HCT116 (cell line): Measurements from ENCODE around the gene NR2C2. TPM values are rescaled to one million over a fixed set of nuclear protein-coding genes. Genes with fewer than 3 reads are reported as not detected.

Experiments used
- ATAC-seq: fragments of 200-7000 bp; cut with Tn5 transposase; 2 replicates; pipeline ENCODE4 v1.9.1; 2020; ENCODE audit warnings: mild to moderate bottlenecking, moderate library complexity
- BruUV-seq: library from RNA; stranded (reverse); fragments of 400-500 nt; replicated peaks from 2 replicates; lab custom pipeline; 2021; lab: Mats Ljungman, UMichigan
- CTCF ChIA-PET: fragments of 300-600 bp; sonication (Branson Sonifier 250); formaldehyde crosslinking; loops from one replicate; lab custom pipeline; 2021; ENCODE audit warnings: antibody characterized with exemption; lab: Charles Lee
- POLR2A ChIA-PET: fragments of 300-600, 350-600 bp; sonication (Branson Sonifier 250); formaldehyde crosslinking; loops from one replicate; lab custom pipeline; 2021; ENCODE audit warnings: antibody characterized with exemption; lab: Charles Lee
- RAD21 ChIA-PET, 2 experiments: fragments of 300-600 bp; sonication (Branson Sonifier 250); formaldehyde crosslinking; loops; one replicate each; lab custom pipeline; 2023; ENCODE audit warnings: low total read pairs in 2 of 2; ENCODE audit not compliant: uncharacterized antibody in 2 of 2, unreplicated experiment in 2 of 2, low non-redundant PET in 1 of 2; lab: Charles Lee
- DNase-seq: peaks from one replicate; pipeline ENCODE4 v3.0.0-alpha.2; 2010; ENCODE audit warnings: low read depth, low spot score
- H2AFZ ChIP-seq: fragments of 200-600 bp; shearing (Covaris generic), sonication (generic); 2 replicates; pipeline ENCODE4 v1.6.1; 2017; ENCODE audit warnings: low read depth, mixed run types, mixed read lengths, antibody characterized with exemption, low read length; ENCODE audit not compliant: poor library complexity, severe bottlenecking
- H3K27ac ChIP-seq: 2 replicates; pipeline ENCODE4 v1.5.1; 2012; ENCODE audit warnings: low read depth, low read length
- H3K27me3 ChIP-seq: fragments of 200-600 bp; sonication (generic); 2 replicates; pipeline ENCODE4 v1.6.1; 2016; ENCODE audit warnings: mixed run types, low read length, mixed read lengths; ENCODE audit not compliant: insufficient read depth
- H3K36me3 ChIP-seq, 2 experiments: fragments of 200-500 bp in 1 of 2; fragments of 200-600 bp in 1 of 2; sonication (Bioruptor generic) in 1 of 2; sonication (generic) in 1 of 2; 2 replicates each; pipeline versions ENCODE4 v1.5.1 to v1.6.1; 2014 to 2016; ENCODE audit warnings: low read length in 2 of 2, inconsistent platforms in 1 of 2, mixed read lengths in 1 of 2, mixed run types in 1 of 2; ENCODE audit not compliant: insufficient read depth in 2 of 2, control insufficient read depth in 1 of 2
- H3K4me1 ChIP-seq, 2 experiments: fragments of 200-600 bp in 1 of 2; sonication (generic) in 1 of 2; 2 replicates each; pipeline versions ENCODE4 v1.5.1 to v1.6.1; 2012 to 2017; ENCODE audit warnings: low read length in 2 of 2, inconsistent platforms in 1 of 2, mild to moderate bottlenecking in 1 of 2, mixed read lengths in 1 of 2, mixed run types in 1 of 2, moderate library complexity in 1 of 2; ENCODE audit not compliant: insufficient read depth in 2 of 2, control insufficient read depth in 1 of 2
- H3K4me2 ChIP-seq: fragments of 200-600 bp; sonication (generic); 2 replicates; pipeline ENCODE4 v1.6.1; 2017; ENCODE audit warnings: mixed run types, low read length, mixed read lengths
- H3K4me3 ChIP-seq, 2 experiments: fragments of 200-600 bp in 1 of 2; sonication (generic) in 1 of 2; replicated peaks in 1 of 2; 2 replicates each; pipeline ENCODE4 v1.5.1; 2011 to 2016; ENCODE audit warnings: low read length in 2 of 2, control low read depth in 1 of 2, low read depth in 1 of 2, mild to moderate bottlenecking in 1 of 2, mixed read lengths in 1 of 2, mixed run types in 1 of 2
- H3K79me2 ChIP-seq: fragments of 200-600 bp; sonication (generic); 2 replicates; pipeline ENCODE4 v1.6.1; 2017; ENCODE audit warnings: mild to moderate bottlenecking, mixed run types, low read length, moderate library complexity, mixed read lengths; ENCODE audit not compliant: insufficient read depth
- H3K9ac ChIP-seq: fragments of 200-600 bp; sonication (generic); 2 replicates; pipeline ENCODE4 v1.6.1; 2016; ENCODE audit warnings: low read length, mixed read lengths
- H3K9me2 ChIP-seq: fragments of 200-600 bp; sonication (generic), shearing (Covaris generic); 2 replicates; pipeline ENCODE4 v1.6.1; 2017; ENCODE audit warnings: mixed run types, mild to moderate bottlenecking, moderate library complexity; ENCODE audit not compliant: insufficient read depth
- H3K9me3 ChIP-seq, 2 experiments: fragments of 200-500 bp in 1 of 2; fragments of 200-600 bp in 1 of 2; sonication (Bioruptor generic) in 1 of 2; sonication (generic) in 1 of 2; 2 replicates each; pipeline ENCODE4 v1.6.1; 2014 to 2017; ENCODE audit warnings: low read length in 2 of 2, mixed read lengths in 2 of 2, inconsistent platforms in 1 of 2, low read depth in 1 of 2, mild to moderate bottlenecking in 1 of 2, mixed run types in 1 of 2, moderate library complexity in 1 of 2; ENCODE audit not compliant: control insufficient read depth in 1 of 2, insufficient read depth in 1 of 2
- H4K20me1 ChIP-seq: fragments of 200-600 bp; sonication (generic), shearing (Covaris generic); 2 replicates; pipeline ENCODE4 v1.6.1; 2017; ENCODE audit warnings: mixed run types, mild to moderate bottlenecking, moderate library complexity; ENCODE audit not compliant: insufficient read depth
- CBX3 ChIP-seq: IDR thresholded peaks from 2 replicates; pipeline ENCODE4 v1.6.1; 2012; ENCODE audit warnings: low read depth
- CEBPB ChIP-seq: IDR thresholded peaks from 2 replicates; pipeline ENCODE4 v1.6.1; 2012; ENCODE audit warnings: low read depth
- EGR1 ChIP-seq: IDR thresholded peaks from 2 replicates; pipeline ENCODE4 v1.6.1; 2012; ENCODE audit warnings: low read depth
- EZH2 ChIP-seq: fragments of 200-600 bp; sonication (generic); IDR thresholded peaks from 2 replicates; pipeline ENCODE4 v1.6.1; 2017; ENCODE audit warnings: antibody characterized with exemption, mixed run types
- EZH2phosphoT487 ChIP-seq: fragments of 200-600 bp; IDR thresholded peaks from 2 replicates; pipeline ENCODE4 v1.6.1; 2018; ENCODE audit warnings: antibody characterized with exemption, borderline replicate concordance
- FOSL1 ChIP-seq: IDR thresholded peaks from 2 replicates; pipeline ENCODE4 v1.6.1; 2012; ENCODE audit warnings: low read depth
- JUND ChIP-seq: IDR thresholded peaks from 2 replicates; pipeline ENCODE4 v1.6.1; 2012
- POLR2A ChIP-seq: IDR thresholded peaks from 2 replicates; pipeline ENCODE4 v1.7.0; 2011; ENCODE audit warnings: borderline replicate concordance; ENCODE audit not compliant: insufficient read depth, insufficient read length; ENCODE audit errors: extremely low read depth
- POLR2AphosphoS5 ChIP-seq: IDR thresholded peaks from 2 replicates; pipeline ENCODE4 v1.6.1; 2011; ENCODE audit warnings: mild to moderate bottlenecking, low read depth, low read length, moderate library complexity
- RAD21 ChIP-seq: IDR thresholded peaks from 2 replicates; pipeline ENCODE4 v1.6.1; 2012; ENCODE audit warnings: low read depth, mild to moderate bottlenecking
- SIN3A ChIP-seq: IDR thresholded peaks from 2 replicates; pipeline ENCODE4 v1.6.1; 2012; ENCODE audit warnings: low read depth
- SP1 ChIP-seq: IDR thresholded peaks from 2 replicates; pipeline ENCODE4 v1.6.1; 2012; ENCODE audit warnings: low read depth
- SRF ChIP-seq: IDR thresholded peaks from 2 replicates; pipeline ENCODE4 v1.6.1; 2012; ENCODE audit warnings: low read depth
- TCF7L2 ChIP-seq: IDR thresholded peaks from 2 replicates; pipeline ENCODE4 v1.7.0; 2011; ENCODE audit warnings: borderline replicate concordance, inconsistent platforms; ENCODE audit not compliant: insufficient read depth, insufficient read length; ENCODE audit errors: extremely low read depth
- YY1 ChIP-seq: IDR thresholded peaks from 2 replicates; pipeline ENCODE4 v1.6.1; 2011; ENCODE audit warnings: low read length, low read depth, moderate library complexity, mild to moderate bottlenecking; ENCODE audit not compliant: insufficient replicate concordance; ENCODE audit errors: extremely low read depth
- ZFX ChIP-seq: fragments of 450-650 bp; IDR thresholded peaks from 2 replicates; pipeline ENCODE4 v1.6.1; 2017
- ZNF274 ChIP-seq: fragments of 200-500 bp; sonication (Bioruptor generic); IDR thresholded peaks from 2 replicates; pipeline ENCODE4 v1.6.1; 2014; ENCODE audit warnings: mild to moderate bottlenecking, low read depth, low read length, inconsistent platforms
- intact Hi-C: fragments of 100-400 bp; cut with micrococcal nuclease; formaldehyde crosslinking; loops from 2 replicates; pipeline ENCODE4 v1.10.0; 2022
- total RNA-seq: library from RNA; stranded (reverse); gene quantifications from one replicate; pipeline ENCODE4 v1.2.1, GENCODE V29; 2021; ENCODE audit not compliant: unreplicated experiment
- TF ChIP-seq, protein P1 (sequence below): IDR thresholded peaks from 2 replicates; pipeline ENCODE4 v1.6.1; 2012
- TF ChIP-seq, protein P2 (sequence below), 3 experiments: fragments of 200-600 bp in 1 of 3; sonication (generic) in 1 of 3; IDR thresholded peaks in 2 of 3; conservative IDR thresholded peaks in 1 of 3; 2 replicates each; pipeline ENCODE4 v1.5.1; 2012 to 2017; ENCODE audit warnings: low read depth in 2 of 3, low read length in 2 of 3, antibody characterized with exemption in 1 of 3, borderline replicate concordance in 1 of 3, control low read depth in 1 of 3, mild to moderate bottlenecking in 1 of 3, mixed read lengths in 1 of 3, mixed run types in 1 of 3, moderate library complexity in 1 of 3; ENCODE audit not compliant: insufficient read depth in 1 of 3
- TF ChIP-seq, protein P3 (sequence below): IDR thresholded peaks from 2 replicates; pipeline ENCODE4 v1.6.1; 2012; ENCODE audit warnings: low read depth

NR2C2 gene
- total RNA-seq, 1 experiment from 2014 or later, result 45.0 TPM

DNA sequence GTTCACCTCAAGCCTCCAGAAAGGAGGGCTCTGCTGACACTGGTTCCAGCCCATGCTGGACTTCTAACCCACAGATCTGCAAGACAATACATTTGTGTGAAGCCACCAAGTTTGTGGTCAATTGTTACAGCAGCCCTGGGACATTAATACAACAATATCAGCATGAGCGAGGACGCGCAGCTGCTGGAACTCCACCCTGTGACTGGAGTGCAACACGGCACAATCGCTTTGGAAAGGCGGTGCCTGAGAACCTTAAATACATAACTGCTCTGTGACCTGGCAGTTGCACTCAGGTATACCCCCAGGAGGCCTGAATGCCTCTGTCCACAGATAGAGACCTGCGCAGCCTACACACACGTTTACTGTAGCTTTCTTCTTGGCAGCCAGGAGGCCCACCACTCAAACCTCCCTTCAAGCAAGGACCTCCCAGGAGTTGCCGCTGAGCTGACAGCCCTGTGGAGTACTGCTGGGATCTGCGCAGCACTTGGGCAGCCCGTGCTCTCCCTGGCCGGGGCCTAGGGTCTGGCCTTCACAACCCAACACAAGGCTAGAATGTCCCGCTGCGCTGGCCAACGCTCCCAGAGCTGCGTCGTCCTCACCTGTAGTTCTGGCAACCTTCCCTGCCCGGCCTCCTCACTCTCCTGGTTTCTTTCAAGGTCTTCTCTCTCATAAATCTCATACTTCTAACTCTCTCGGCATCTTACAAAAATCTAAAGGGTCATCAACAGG is 109.5 kb downstream of the NR2C2 start:
- Histone ChIP-seq H3K27me3 (no peaks in the 10 kb centered on the region), H3K79me2 (peaks cover 88% of the 10 kb centered on the region), H4K20me1 (peaks cover 10% of the 10 kb centered on the region; the same call in 1 of the 2 replicates), H2AFZ (no peak overlapping the region), H3K4me2 (no peak overlapping the region), H3K9ac (no peak overlapping the region), H3K9me2 (no peaks in the 10 kb centered on the region), H3K4me3 (no peak overlapping the region), H3K9me3 (no peaks in the 10 kb centered on the region), H3K36me3 (peaks cover 14 to 57% of the 10 kb centered on the region in 2 experiments; a peak in 3 of 4 replicates), H3K27ac (no peak overlapping the region), H3K4me1 (no peaks in the 10 kb centered on the region)
- DNase-seq (no peak), ATAC-seq (no peak)
- RAD21 ChIA-PET, result no interaction called here
- BruUV-seq, result TSS peak; percentile 1
- TF ChIP-seq, protein P1, sequence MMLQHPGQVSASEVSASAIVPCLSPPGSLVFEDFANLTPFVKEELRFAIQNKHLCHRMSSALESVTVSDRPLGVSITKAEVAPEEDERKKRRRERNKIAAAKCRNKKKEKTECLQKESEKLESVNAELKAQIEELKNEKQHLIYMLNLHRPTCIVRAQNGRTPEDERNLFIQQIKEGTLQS, result no peak
- TF ChIP-seq SP1, result no peak
- TF ChIP-seq CEBPB, result no peak
- no peak for TF ChIP-seq FOSL1
- TF ChIP-seq POLR2A, result no peak
- TF ChIP-seq CBX3, result no peak
- TF ChIP-seq ZFX, result no peak
- TF ChIP-seq ZNF274, result no peak
- no peak for TF ChIP-seq RAD21
- no peak for TF ChIP-seq TCF7L2
- no peak for TF ChIP-seq POLR2AphosphoS5
- TF ChIP-seq SIN3A, result no peak
- no peak for TF ChIP-seq JUND
- TF ChIP-seq, protein P2, sequence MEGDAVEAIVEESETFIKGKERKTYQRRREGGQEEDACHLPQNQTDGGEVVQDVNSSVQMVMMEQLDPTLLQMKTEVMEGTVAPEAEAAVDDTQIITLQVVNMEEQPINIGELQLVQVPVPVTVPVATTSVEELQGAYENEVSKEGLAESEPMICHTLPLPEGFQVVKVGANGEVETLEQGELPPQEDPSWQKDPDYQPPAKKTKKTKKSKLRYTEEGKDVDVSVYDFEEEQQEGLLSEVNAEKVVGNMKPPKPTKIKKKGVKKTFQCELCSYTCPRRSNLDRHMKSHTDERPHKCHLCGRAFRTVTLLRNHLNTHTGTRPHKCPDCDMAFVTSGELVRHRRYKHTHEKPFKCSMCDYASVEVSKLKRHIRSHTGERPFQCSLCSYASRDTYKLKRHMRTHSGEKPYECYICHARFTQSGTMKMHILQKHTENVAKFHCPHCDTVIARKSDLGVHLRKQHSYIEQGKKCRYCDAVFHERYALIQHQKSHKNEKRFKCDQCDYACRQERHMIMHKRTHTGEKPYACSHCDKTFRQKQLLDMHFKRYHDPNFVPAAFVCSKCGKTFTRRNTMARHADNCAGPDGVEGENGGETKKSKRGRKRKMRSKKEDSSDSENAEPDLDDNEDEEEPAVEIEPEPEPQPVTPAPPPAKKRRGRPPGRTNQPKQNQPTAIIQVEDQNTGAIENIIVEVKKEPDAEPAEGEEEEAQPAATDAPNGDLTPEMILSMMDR (IDR thresholded peaks at IDR 0.05 in 2 of 3, conservative IDR thresholded peaks at IDR 0.05 in 1 of 3; ENCODE audit: borderline replicate concordance in 1 of 3, insufficient read depth in 1 of 3, low read depth in 2 of 3, low read length in 2 of 3), result no peak
- TF ChIP-seq EGR1, result no peak
- TF ChIP-seq EZH2phosphoT487, result no peak
- no peak for TF ChIP-seq YY1
- no peak for TF ChIP-seq EZH2
- TF ChIP-seq, protein P3, sequence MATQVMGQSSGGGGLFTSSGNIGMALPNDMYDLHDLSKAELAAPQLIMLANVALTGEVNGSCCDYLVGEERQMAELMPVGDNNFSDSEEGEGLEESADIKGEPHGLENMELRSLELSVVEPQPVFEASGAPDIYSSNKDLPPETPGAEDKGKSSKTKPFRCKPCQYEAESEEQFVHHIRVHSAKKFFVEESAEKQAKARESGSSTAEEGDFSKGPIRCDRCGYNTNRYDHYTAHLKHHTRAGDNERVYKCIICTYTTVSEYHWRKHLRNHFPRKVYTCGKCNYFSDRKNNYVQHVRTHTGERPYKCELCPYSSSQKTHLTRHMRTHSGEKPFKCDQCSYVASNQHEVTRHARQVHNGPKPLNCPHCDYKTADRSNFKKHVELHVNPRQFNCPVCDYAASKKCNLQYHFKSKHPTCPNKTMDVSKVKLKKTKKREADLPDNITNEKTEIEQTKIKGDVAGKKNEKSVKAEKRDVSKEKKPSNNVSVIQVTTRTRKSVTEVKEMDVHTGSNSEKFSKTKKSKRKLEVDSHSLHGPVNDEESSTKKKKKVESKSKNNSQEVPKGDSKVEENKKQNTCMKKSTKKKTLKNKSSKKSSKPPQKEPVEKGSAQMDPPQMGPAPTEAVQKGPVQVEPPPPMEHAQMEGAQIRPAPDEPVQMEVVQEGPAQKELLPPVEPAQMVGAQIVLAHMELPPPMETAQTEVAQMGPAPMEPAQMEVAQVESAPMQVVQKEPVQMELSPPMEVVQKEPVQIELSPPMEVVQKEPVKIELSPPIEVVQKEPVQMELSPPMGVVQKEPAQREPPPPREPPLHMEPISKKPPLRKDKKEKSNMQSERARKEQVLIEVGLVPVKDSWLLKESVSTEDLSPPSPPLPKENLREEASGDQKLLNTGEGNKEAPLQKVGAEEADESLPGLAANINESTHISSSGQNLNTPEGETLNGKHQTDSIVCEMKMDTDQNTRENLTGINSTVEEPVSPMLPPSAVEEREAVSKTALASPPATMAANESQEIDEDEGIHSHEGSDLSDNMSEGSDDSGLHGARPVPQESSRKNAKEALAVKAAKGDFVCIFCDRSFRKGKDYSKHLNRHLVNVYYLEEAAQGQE, result no peak
- no peak for TF ChIP-seq SRF
- POLR2A ChIA-PET, result no interaction called here
- intact Hi-C loops, result no loop called here
- CTCF ChIA-PET, result no interaction called here
